Skeletal muscle tissue (tissue), 1 donor: ENCODE results near the gene SPOCK2. TPM values are rescaled to one million over a fixed set of nuclear protein-coding genes. Genes with fewer than 3 reads are reported as not detected.

ENCODE experiments used
- total RNA-seq: library from RNA; depleted of rRNA; stranded (reverse); fragments of >200 nt; gene quantifications from one replicate; pipeline ENCODE4 v1.2.3, GENCODE V29; 2014

Gene SPOCK2
- total RNA-seq, 1 donor from 2014 or later = 2.6 TPM

Other genes starting within 250 kb of the SPOCK2 start
- gene PSAP, start 237.3 kb downstream of the SPOCK2 start, total RNA-seq = 369 TPM
- gene CHST3, start 124.2 kb downstream of the SPOCK2 start, total RNA-seq = 15.7 TPM
- 58.5 TPM for gene ANAPC16, start 127.5 kb upstream of the SPOCK2 start, total RNA-seq
- 21.4 TPM for gene ASCC1, start 127.7 kb upstream of the SPOCK2 start, total RNA-seq
- gene DDIT4, start 185.4 kb upstream of the SPOCK2 start, total RNA-seq = 87.2 TPM